Measurements from ENCODE around the gene FOXF2. TPM values are rescaled to one million over a fixed set of nuclear protein-coding genes. Genes with fewer than 3 reads are reported as not detected.

Gene FOXF2
- total and polyA plus RNA-seq, 2 of the 4 experiments (the other 2 are of a cell fraction): 2.5 to 16.3 TPM

DNA sequence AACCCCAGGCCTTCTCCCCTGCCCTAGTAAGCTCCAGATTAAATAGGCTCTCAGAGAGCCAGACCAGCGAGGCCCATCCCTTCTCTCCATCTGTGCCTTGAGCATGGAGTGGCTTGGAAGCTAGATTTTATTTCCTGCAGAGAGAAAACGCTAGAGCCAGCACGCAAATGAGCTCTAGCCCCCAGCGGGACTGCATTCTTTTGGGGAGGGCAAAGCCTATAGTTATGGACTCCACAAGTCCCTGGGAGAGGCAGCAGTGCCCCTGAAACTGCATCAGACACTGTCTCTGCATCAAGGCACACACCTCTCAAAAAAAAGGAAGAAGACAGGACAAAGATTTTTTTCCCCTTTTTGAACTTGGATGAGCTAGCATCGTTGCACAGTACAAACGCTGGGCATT lies 15.8 kb downstream of the FOXF2 start:
- no peak overlapping the region for H3K23ac ChIP-seq (ENCODE audit: low read depth, low read length)
- no TSS peak for BruUV-seq (replicated peaks)
- intact Hi-C loops (cut with micrococcal nuclease): no loop called here
- no peaks in the 10 kb centered on the region for H4K20me1 ChIP-seq (ENCODE audit: insufficient read depth, low read length)
- dilution Hi-C loops (cut with HindIII; ENCODE audit: low sequenced_read_pairs, unreplicated experiment): no loop called here
- no peak overlapping the region for H3K4me2 ChIP-seq (ENCODE audit: low read depth, low read length)
- H3K27me3 ChIP-seq (ENCODE audit: control insufficient read depth, insufficient read depth, low read length): no peaks in the 10 kb centered on the region
- H2BK15ac ChIP-seq (ENCODE audit: low read depth, low read length): no peak overlapping the region
- no peak overlapping the region for H2AK5ac ChIP-seq (ENCODE audit: low read depth, low read length)
- H4K8ac ChIP-seq (ENCODE audit: low read depth in 2 of 2, low read length in 2 of 2): no peak overlapping the region
- no CpG with 5 or more reads among the region's 6 CpGs for WGBS, 2 experiments (ENCODE audit: extremely low coverage in 2 of 2, insufficient read length in 1 of 2)
- H3K4me1 ChIP-seq (ENCODE audit: control insufficient read depth, insufficient read depth, low read length): peaks cover 19% of the 10 kb centered on the region
- H2BK20ac ChIP-seq (ENCODE audit: low read depth, low read length): no peak overlapping the region
- POLR2A ChIA-PET (ENCODE audit: unreplicated experiment): no interaction called here
- H3K9me3 ChIP-seq (ENCODE audit: control insufficient read depth, insufficient read depth, low read length): no peaks in the 10 kb centered on the region
- H3K4me3 ChIP-seq (ENCODE audit: insufficient read depth, low read depth, low read length): no peak overlapping the region
- no peak overlapping the region for H2AK9ac ChIP-seq (replicated peaks; ENCODE audit: low read depth, low read length, poor library complexity)
- DNase-seq (no peak), ATAC-seq (ENCODE audit: low read depth) (no peak)
- in situ Hi-C loops (cut with MboI; ENCODE audit: low sequenced_read_pairs): loop anchor here (10.0 kb wide), 1 partner anchor 690 kb away; no protein-coding TSS in a partner anchor
- peaks cover 12% of the 10 kb centered on the region for H3K9me1 ChIP-seq (ENCODE audit: insufficient read depth, low read length)
- no peak overlapping the region for H4K5ac ChIP-seq (ENCODE audit: low read depth, low read length)
- H3K27ac ChIP-seq (ENCODE audit: insufficient read depth, low read length): no peak overlapping the region
- H3K4ac ChIP-seq (ENCODE audit: low read depth, low read length): no peak overlapping the region
- H2BK5ac ChIP-seq (ENCODE audit: low read depth, low read length, poor library complexity, severe bottlenecking): no peak overlapping the region
- no peak overlapping the region for H3K56ac ChIP-seq (ENCODE audit: extremely low read depth, insufficient read depth, low read length)
- H3K36me3 ChIP-seq (ENCODE audit: control insufficient read depth, insufficient read depth, low read length): no peaks in the 10 kb centered on the region
- TF ChIP-seq MAZ (IDR thresholded peaks at IDR 0.05; ENCODE audit: borderline replicate concordance, low read depth, low read length): no peak
- CTCF ChIA-PET: interaction anchor here (1.7 to 1.9 kb wide), 2 partner anchors 8 to 20 kb away, joined by 4 to 15 read pairs; no protein-coding TSS in a partner anchor
- H3K18ac ChIP-seq (ENCODE audit: low read depth, low read length): no peak overlapping the region
- H3K9ac ChIP-seq (ENCODE audit: low read depth, low read length): no peak overlapping the region
- no peaks in the 10 kb centered on the region for H3K79me1 ChIP-seq (ENCODE audit: low read depth in 1 of 2, low read length in 2 of 2)
- no peak overlapping the region for H2BK120ac ChIP-seq (ENCODE audit: low read depth, low read length)
- no peak overlapping the region for H2AFZ ChIP-seq (replicated peaks; ENCODE audit: low read length, poor library complexity)
- no peak overlapping the region for H4K91ac ChIP-seq (ENCODE audit: insufficient read depth, low read depth, low read length)
- H3K14ac ChIP-seq (replicated peaks; ENCODE audit: low read depth, low read length): no peak overlapping the region

All from IMR-90 (cell line).